Neuron (in vitro differentiated cells): ENCODE results near the gene CCSER1.

Experiments used
- H2AFZ ChIP-seq: one replicate; pipeline ENCODE4 v1.6.1; 2013; ENCODE audit warnings: low read depth, mild to moderate bottlenecking, inconsistent platforms, low read length, moderate library complexity
- H3K27me3 ChIP-seq: one replicate; pipeline ENCODE4 v1.6.1; 2013; ENCODE audit warnings: low read length; ENCODE audit not compliant: insufficient read depth
- H3K36me3 ChIP-seq: one replicate; pipeline ENCODE4 v1.6.1; 2013; ENCODE audit warnings: low read length; ENCODE audit not compliant: insufficient read depth
- H3K4me1 ChIP-seq: one replicate; pipeline ENCODE4 v1.6.1; 2013; ENCODE audit warnings: low read length; ENCODE audit not compliant: insufficient read depth
- H3K4me3 ChIP-seq: 2 replicates; pipeline ENCODE4 v1.5.1; 2013; ENCODE audit warnings: mild to moderate bottlenecking, low read length, moderate library complexity
- H3K9me3 ChIP-seq: one replicate; pipeline ENCODE4 v1.6.1; 2013; ENCODE audit warnings: low read length

The CCSER1 gene

GRCh38 chr4:90585961-90586360, 458.8 kb downstream of the CCSER1 start:
- no peak overlapping the region for H3K4me3 ChIP-seq

GRCh38 chr4:90586799-90587198, 459.6 kb downstream of the CCSER1 start:
- no peaks in the 10 kb centered on the region for H3K27me3 ChIP-seq
- H3K9me3 ChIP-seq, result no peaks in the 10 kb centered on the region
- no peak overlapping the region for H2AFZ ChIP-seq
- no peaks in the 10 kb centered on the region for H3K36me3 ChIP-seq
- no peak overlapping the region for H3K4me3 ChIP-seq
- H3K4me1 ChIP-seq, result no peaks in the 10 kb centered on the region

More at GRCh38 chr4:90585961-90586360, 458.8 kb downstream of the CCSER1 start:
- Histone ChIP-seq H3K4me1 (no peaks in the 10 kb centered on the region), H3K9me3 (no peaks in the 10 kb centered on the region), H3K36me3 (no peaks in the 10 kb centered on the region), H2AFZ (no peak overlapping the region), H3K27me3 (no peaks in the 10 kb centered on the region)

GRCh38 chr4:90597927-90598326, 470.7 kb downstream of the CCSER1 start:
- Histone ChIP-seq H2AFZ (no peak overlapping the region), H3K4me3 (no peak overlapping the region), H3K4me1 (no peaks in the 10 kb centered on the region), H3K9me3 (no peaks in the 10 kb centered on the region), H3K36me3 (no peaks in the 10 kb centered on the region), H3K27me3 (no peaks in the 10 kb centered on the region)

- Histone ChIP-seq H3K4me3 (no peak overlapping the region), H3K4me1 (no peaks in the 10 kb centered on the region), H2AFZ (no peak overlapping the region), H3K27me3 (no peaks in the 10 kb centered on the region), H3K9me3 (no peaks in the 10 kb centered on the region), H3K36me3 (no peaks in the 10 kb centered on the region)
Measured at GRCh38 chr4:90598741-90599140, 471.5 kb downstream of the CCSER1 start.

GRCh38 chr4:90602726-90603125, 475.5 kb downstream of the CCSER1 start:
- H3K9me3 ChIP-seq, result no peaks in the 10 kb centered on the region
- H2AFZ ChIP-seq, result no peak overlapping the region
- H3K36me3 ChIP-seq, result no peaks in the 10 kb centered on the region
- H3K4me3 ChIP-seq, result no peak overlapping the region
- H3K4me1 ChIP-seq, result no peaks in the 10 kb centered on the region
- H3K27me3 ChIP-seq, result no peaks in the 10 kb centered on the region

- no peaks in the 10 kb centered on the region for H3K4me1 ChIP-seq
- no peaks in the 10 kb centered on the region for H3K27me3 ChIP-seq
- H3K4me3 ChIP-seq, result no peak overlapping the region
- no peaks in the 10 kb centered on the region for H3K9me3 ChIP-seq
- H2AFZ ChIP-seq, result no peak overlapping the region
- H3K36me3 ChIP-seq, result no peaks in the 10 kb centered on the region
Measured at GRCh38 chr4:90603540-90603939, 476.3 kb downstream of the CCSER1 start.

- H3K27me3 ChIP-seq, result no peaks in the 10 kb centered on the region
Measured at GRCh38 chr4:90606781-90607180, 479.6 kb downstream of the CCSER1 start.

GRCh38 chr4:90614371-90614770, 487.2 kb downstream of the CCSER1 start:
- no peaks in the 10 kb centered on the region for H3K4me1 ChIP-seq
- no peak overlapping the region for H3K4me3 ChIP-seq
- H3K27me3 ChIP-seq, result no peaks in the 10 kb centered on the region
- no peak overlapping the region for H2AFZ ChIP-seq
- no peaks in the 10 kb centered on the region for H3K9me3 ChIP-seq
- H3K36me3 ChIP-seq, result no peaks in the 10 kb centered on the region

More at GRCh38 chr4:90606781-90607180, 479.6 kb downstream of the CCSER1 start:
- Histone ChIP-seq H3K4me1 (no peaks in the 10 kb centered on the region), H3K4me3 (no peak overlapping the region), H3K36me3 (no peaks in the 10 kb centered on the region), H3K9me3 (no peaks in the 10 kb centered on the region), H2AFZ (no peak overlapping the region)

GRCh38 chr4:90621080-90621479, 493.9 kb downstream of the CCSER1 start:
- H3K4me1 ChIP-seq, result no peaks in the 10 kb centered on the region
- no peak overlapping the region for H2AFZ ChIP-seq
- H3K36me3 ChIP-seq, result no peaks in the 10 kb centered on the region
- no peak overlapping the region for H3K4me3 ChIP-seq
- no peaks in the 10 kb centered on the region for H3K27me3 ChIP-seq
- H3K9me3 ChIP-seq, result no peaks in the 10 kb centered on the region

- no peaks in the 10 kb centered on the region for H3K4me1 ChIP-seq
- H3K36me3 ChIP-seq, result no peaks in the 10 kb centered on the region
- H3K9me3 ChIP-seq, result no peaks in the 10 kb centered on the region
- H3K27me3 ChIP-seq, result no peaks in the 10 kb centered on the region
- no peak overlapping the region for H2AFZ ChIP-seq
- no peak overlapping the region for H3K4me3 ChIP-seq
Measured at GRCh38 chr4:90624781-90625180, 497.6 kb downstream of the CCSER1 start.

GRCh38 chr4:90641861-90642599, 514.8 kb downstream of the CCSER1 start:
- no peaks in the 10 kb centered on the region for H3K4me1 ChIP-seq
- no peak overlapping the region for H3K4me3 ChIP-seq
- no peaks in the 10 kb centered on the region for H3K36me3 ChIP-seq
- H3K27me3 ChIP-seq, result no peaks in the 10 kb centered on the region
- H3K9me3 ChIP-seq, result no peaks in the 10 kb centered on the region
- no peak overlapping the region for H2AFZ ChIP-seq

GRCh38 chr4:90643156-90643555, 516.0 kb downstream of the CCSER1 start:
- Histone ChIP-seq H3K4me3 (no peak overlapping the region), H2AFZ (no peak overlapping the region), H3K4me1 (no peaks in the 10 kb centered on the region), H3K9me3 (no peaks in the 10 kb centered on the region), H3K36me3 (no peaks in the 10 kb centered on the region), H3K27me3 (no peaks in the 10 kb centered on the region)

GRCh38 chr4:90648311-90648710, 521.1 kb downstream of the CCSER1 start:
- Histone ChIP-seq H3K4me1 (no peaks in the 10 kb centered on the region), H2AFZ (no peak overlapping the region), H3K4me3 (no peak overlapping the region), H3K9me3 (no peaks in the 10 kb centered on the region), H3K27me3 (no peaks in the 10 kb centered on the region), H3K36me3 (no peaks in the 10 kb centered on the region)

- no peaks in the 10 kb centered on the region for H3K36me3 ChIP-seq
- no peak overlapping the region for H2AFZ ChIP-seq
- no peaks in the 10 kb centered on the region for H3K27me3 ChIP-seq
- H3K9me3 ChIP-seq, result no peaks in the 10 kb centered on the region
- no peaks in the 10 kb centered on the region for H3K4me1 ChIP-seq
- H3K4me3 ChIP-seq, result no peak overlapping the region
Measured at GRCh38 chr4:90648791-90649190, 521.6 kb downstream of the CCSER1 start.
